ENCODE measurements around the gene ST6GALNAC6. TPM values are rescaled to one million over a fixed set of nuclear protein-coding genes. Genes with fewer than 3 reads are reported as not detected.
A peak's percentile ranks its signal among the peaks of the same experiment; 100 is the strongest.

Gene ST6GALNAC6
- total RNA-seq, 2 experiments from 2014 or later, result 36.9 to 38.8 TPM

DNA sequence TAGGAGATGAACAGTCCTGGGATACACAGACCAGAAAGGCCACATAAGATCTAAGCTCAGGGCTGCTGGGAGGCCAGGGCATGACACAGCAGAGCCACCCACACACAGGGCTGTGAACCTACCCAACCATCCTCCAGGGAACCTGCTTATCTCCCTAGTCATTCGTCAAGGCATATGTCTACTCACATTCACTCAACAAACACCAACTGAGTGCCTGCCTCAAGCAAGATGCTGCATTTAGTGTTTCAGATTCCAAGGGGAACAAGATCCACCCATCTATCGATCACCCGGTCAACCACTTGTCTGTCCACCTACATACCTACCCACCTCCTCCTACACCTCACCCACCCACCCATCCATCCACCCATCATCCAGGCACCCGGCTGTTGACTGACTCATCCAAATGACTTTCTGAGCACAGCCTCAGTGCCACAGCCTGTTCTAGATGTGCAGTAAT is 36.4 kb upstream of the ST6GALNAC6 start:
- Mint-ChIP-seq H3K27me3 (no peaks in the 10 kb centered on the region), H3K9me3 (no peaks in the 10 kb centered on the region), H3K4me1 (ENCODE audit: low read depth) (peaks cover 44% of the 10 kb centered on the region), H3K4me3 (peak overlapping the region; percentile 93), H3K36me3 (ENCODE audit: low read depth) (peaks cover 33% of the 10 kb centered on the region), H3K27ac (peak overlapping the region; percentile 95)
- TF ChIP-seq, protein P1, sequence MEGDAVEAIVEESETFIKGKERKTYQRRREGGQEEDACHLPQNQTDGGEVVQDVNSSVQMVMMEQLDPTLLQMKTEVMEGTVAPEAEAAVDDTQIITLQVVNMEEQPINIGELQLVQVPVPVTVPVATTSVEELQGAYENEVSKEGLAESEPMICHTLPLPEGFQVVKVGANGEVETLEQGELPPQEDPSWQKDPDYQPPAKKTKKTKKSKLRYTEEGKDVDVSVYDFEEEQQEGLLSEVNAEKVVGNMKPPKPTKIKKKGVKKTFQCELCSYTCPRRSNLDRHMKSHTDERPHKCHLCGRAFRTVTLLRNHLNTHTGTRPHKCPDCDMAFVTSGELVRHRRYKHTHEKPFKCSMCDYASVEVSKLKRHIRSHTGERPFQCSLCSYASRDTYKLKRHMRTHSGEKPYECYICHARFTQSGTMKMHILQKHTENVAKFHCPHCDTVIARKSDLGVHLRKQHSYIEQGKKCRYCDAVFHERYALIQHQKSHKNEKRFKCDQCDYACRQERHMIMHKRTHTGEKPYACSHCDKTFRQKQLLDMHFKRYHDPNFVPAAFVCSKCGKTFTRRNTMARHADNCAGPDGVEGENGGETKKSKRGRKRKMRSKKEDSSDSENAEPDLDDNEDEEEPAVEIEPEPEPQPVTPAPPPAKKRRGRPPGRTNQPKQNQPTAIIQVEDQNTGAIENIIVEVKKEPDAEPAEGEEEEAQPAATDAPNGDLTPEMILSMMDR (IDR thresholded peaks at IDR 0.05), result no peak
- DNase-seq, result peak; percentile 64
- intact Hi-C loops (cut with micrococcal nuclease), result loop anchor here (5.0 kb wide), 1 partner anchor 42 kb away; no protein-coding TSS in a partner anchor
- CTCF ChIA-PET, result interaction anchor here (1.8 to 3.7 kb wide), 2 partner anchors 8 to 14 kb away, joined by 6 to 22 read pairs; no protein-coding TSS in a partner anchor
- peak; percentile 15 for ATAC-seq
- POLR2A ChIA-PET, result interaction anchor here (0.7 to 1.8 kb wide), 4 partner anchors 19 to 156 kb away, joined by 3 to 4 read pairs (median 3); partner anchors contain the start of gene ST6GALNAC4

- Mint-ChIP-seq H3K9me3 (no peaks in the 10 kb centered on the region), H3K4me3 (peak overlapping the region; percentile 21), H3K27ac (no peak overlapping the region), H3K4me1 (ENCODE audit: low read depth) (peaks cover 47% of the 10 kb centered on the region), H3K36me3 (ENCODE audit: low read depth) (peaks cover 33% of the 10 kb centered on the region), H3K27me3 (no peaks in the 10 kb centered on the region)
- ATAC-seq (no peak), DNase-seq (no peak)
- intact Hi-C loops (cut with micrococcal nuclease), result loop anchor here (5.0 kb wide), 1 partner anchor 42 kb away; no protein-coding TSS in a partner anchor
- POLR2A ChIA-PET, result interaction anchor here (0.6 to 0.7 kb wide), 3 partner anchors 14 to 72 kb away, joined by 3 to 4 read pairs (median 3); partner anchors contain the start of gene ST6GALNAC4
- TF ChIP-seq, protein P1 (IDR thresholded peaks at IDR 0.05), result no peak
- CTCF ChIA-PET, result interaction anchor here (1.8 to 3.7 kb wide), 2 partner anchors 8 to 13 kb away, joined by 6 to 22 read pairs; no protein-coding TSS in a partner anchor
Measured at GRCh38 chr9:127934986-127935385, 35.6 kb upstream of the ST6GALNAC6 start.

DNA sequence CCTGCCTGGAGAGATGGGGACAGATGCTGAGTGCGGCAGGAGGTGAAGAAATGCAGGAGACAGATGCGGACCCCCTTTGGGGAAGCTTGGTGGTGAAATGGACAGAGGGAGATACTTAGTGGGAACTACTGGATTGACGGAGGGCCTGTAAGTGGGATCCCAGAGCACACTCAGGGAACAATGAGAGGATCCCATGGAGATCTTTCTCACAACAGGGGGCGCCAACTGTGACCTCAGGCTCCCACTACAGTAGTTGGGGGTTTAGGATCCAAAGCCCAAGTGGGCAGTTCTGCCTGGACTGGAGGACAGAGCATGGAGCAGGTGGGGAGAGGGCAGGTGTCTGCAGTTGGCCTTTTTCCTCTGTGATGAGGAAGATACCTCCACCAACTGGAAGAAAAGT is 34.8 kb upstream of the ST6GALNAC6 start:
- Mint-ChIP-seq H3K9me3 (no peaks in the 10 kb centered on the region), H3K4me1 (ENCODE audit: low read depth) (peaks cover 49% of the 10 kb centered on the region), H3K4me3 (no peak overlapping the region), H3K36me3 (ENCODE audit: low read depth) (peaks cover 33% of the 10 kb centered on the region), H3K27ac (no peak overlapping the region), H3K27me3 (no peaks in the 10 kb centered on the region)
- ATAC-seq, result no peak
- DNase-seq, result no peak
- ChIA-PET CTCF (interaction anchor here (0.9 to 3.7 kb wide), 2 partner anchors 9 to 13 kb away, joined by 3 to 22 read pairs; no protein-coding TSS in a partner anchor), POLR2A (interaction anchor here (0.6 kb wide), 1 partner anchor 13 kb away, joined by 4 read pairs; no protein-coding TSS in a partner anchor)
- TF ChIP-seq, protein P1 (IDR thresholded peaks at IDR 0.05), result no peak
- intact Hi-C loops (cut with micrococcal nuclease), result no loop called here

DNA sequence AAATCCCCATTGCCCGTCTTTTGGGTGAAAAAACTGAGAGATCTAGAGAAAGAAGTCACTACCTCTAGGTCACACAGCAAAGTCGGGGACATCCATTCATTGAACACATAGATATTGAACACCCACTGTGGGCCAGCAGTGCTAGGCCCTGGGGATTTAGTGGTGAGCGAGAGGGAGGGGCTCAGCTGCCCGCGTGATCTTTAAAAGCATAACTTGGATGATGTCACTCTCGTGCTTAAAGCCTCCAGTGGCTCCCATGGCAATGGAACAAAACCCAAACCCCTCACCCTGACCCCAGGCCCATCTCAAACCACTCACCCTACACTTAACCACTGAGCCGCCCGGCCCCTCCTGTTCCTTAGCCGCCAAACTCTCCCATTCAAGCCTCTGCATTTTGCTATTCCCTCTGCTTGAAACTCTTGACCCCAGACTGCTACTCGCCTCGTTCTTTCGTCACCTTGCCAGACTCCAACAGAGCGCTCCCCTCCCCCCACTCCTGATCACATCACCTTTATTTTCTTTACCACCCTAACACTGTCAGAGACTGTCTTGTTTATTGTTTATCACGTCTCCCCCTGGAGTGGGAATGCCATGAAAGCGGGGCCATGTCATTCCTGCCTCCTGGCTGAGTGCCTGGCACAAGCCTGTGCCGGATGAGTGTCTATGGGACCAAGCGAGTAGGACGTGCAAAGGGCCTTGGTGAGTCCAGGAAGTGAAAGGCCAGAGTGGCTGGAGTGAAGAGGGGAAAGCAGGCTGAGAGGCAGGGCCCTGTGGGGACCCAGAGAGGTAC is 31.9 kb upstream of the ST6GALNAC6 start:
- ChIA-PET CTCF (interaction anchor here (0.6 to 1.4 kb wide), 4 partner anchors 9 to 104 kb away, joined by 3 to 4 read pairs (median 3); no protein-coding TSS in a partner anchor), POLR2A (interaction anchor here (1.5 kb wide), 2 partner anchors 10 to 96 kb away, joined by 5 read pairs; no protein-coding TSS in a partner anchor)
- DNase-seq (peak; percentile 45), ATAC-seq (peak; percentile 29)
- Mint-ChIP-seq H3K27me3 (no peaks in the 10 kb centered on the region), H3K27ac (no peak overlapping the region), H3K4me3 (peak overlapping the region; percentile 51), H3K9me3 (no peaks in the 10 kb centered on the region), H3K36me3 (ENCODE audit: low read depth) (peaks cover 24% of the 10 kb centered on the region), H3K4me1 (ENCODE audit: low read depth) (peaks cover 43% of the 10 kb centered on the region)
- intact Hi-C loops (cut with micrococcal nuclease), result no loop called here
- TF ChIP-seq, protein P1 (IDR thresholded peaks at IDR 0.05), result no peak
